ENCODE measurements around the gene CDH4. TPM values are rescaled to one million over a fixed set of nuclear protein-coding genes. Genes with fewer than 3 reads are reported as not detected.

CDH4 gene
- total and polyA plus RNA-seq, 2 of the 8 experiments (the other 6 are each of a cell fraction or from before 2014, with no cell fraction given), result 4.3 to 7.9 TPM

DNA sequence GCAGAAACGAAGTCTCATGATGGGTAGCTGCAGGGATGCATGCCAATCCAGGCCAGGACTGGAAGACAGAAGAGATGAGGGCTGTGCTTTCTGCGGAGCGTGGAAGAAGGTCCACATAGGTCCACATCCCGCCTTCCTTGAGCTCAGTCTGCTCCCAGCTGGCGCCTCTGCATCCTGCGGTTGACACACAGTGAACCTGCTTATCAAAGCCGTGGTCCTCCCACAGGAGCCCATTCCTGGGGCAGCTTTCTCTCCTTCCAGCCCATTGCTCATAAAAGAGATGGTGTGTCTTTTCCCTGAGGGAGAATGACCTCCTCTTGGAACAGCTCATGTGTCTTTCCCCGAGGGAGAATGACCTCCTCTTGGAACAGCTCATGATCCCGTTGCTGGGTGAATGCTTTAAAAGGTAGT is 225.4 kb downstream of the CDH4 start:
- FAIRE-seq (no peak), DNase-seq (ENCODE audit: low read depth in 1 of 2, low spot score in 2 of 2) (no peak)
- Histone ChIP-seq H3K23me2 (ENCODE audit: low read depth, low read length) (no peaks in the 10 kb centered on the region), H3K23ac (ENCODE audit: insufficient read length) (no peak overlapping the region), H2BK12ac (ENCODE audit: low read depth, low read length) (peak overlapping the region; percentile 62; the same call in 1 of the 2 replicates), H3K4ac (replicated peaks; ENCODE audit: insufficient read length, low read depth, low read length) (no peak overlapping the region), H2BK5ac (ENCODE audit: low read depth, low read length) (0 out of 2 replicates have a peak overlapping the region, but pooled peaks have one; percentile 8), H4K8ac (ENCODE audit: extremely low read depth, insufficient read depth, low read length) (no peak overlapping the region), H4K20me1 (replicated peaks in 1 of 2; ENCODE audit: control insufficient read depth in 1 of 2, insufficient read depth in 2 of 2, low read length in 2 of 2) (no peaks in the 10 kb centered on the region), H3K9me3 (ENCODE audit: insufficient read depth in 2 of 2, low read depth in 1 of 2, low read length in 1 of 2) (no peaks in the 10 kb centered on the region), H4K91ac (replicated peaks; ENCODE audit: insufficient read length, low read length) (peak overlapping the region; percentile 87), H3K79me2 (ENCODE audit: control insufficient read depth in 1 of 2, insufficient read depth in 2 of 2, low read length in 2 of 2) (no peaks in the 10 kb centered on the region), H3K79me1 (ENCODE audit: low read depth, low read length) (no peaks in the 10 kb centered on the region), H3K4me1 (replicated peaks in 1 of 4; ENCODE audit: control insufficient read depth in 3 of 4, insufficient read depth in 4 of 4, low read length in 3 of 4) (peaks cover 0 to 5% (median 1%) of the 10 kb centered on the region in 4 experiments; a peak in 3 of 7 replicates), H3K27ac (ENCODE audit: low read depth, low read length) (no peak overlapping the region), H3K14ac (ENCODE audit: insufficient read length) (no peak overlapping the region), H2AK5ac (ENCODE audit: low read depth, low read length) (0 out of 2 replicates have a peak overlapping the region, but pooled peaks have one; percentile 6), H3K4me3 (ENCODE audit: extremely low read depth in 1 of 4, insufficient read depth in 2 of 4, low read depth in 3 of 4, low read length in 4 of 4) (no peak overlapping the region), H3K56ac (replicated peaks; ENCODE audit: insufficient read length, low read depth, low read length) (no peak overlapping the region), H3K9ac (replicated peaks in 1 of 4; ENCODE audit: extremely low read depth in 1 of 4, low read depth in 3 of 4, low read length in 3 of 4) (no peak overlapping the region), H2BK15ac (ENCODE audit: low read length) (0 out of 2 replicates have a peak overlapping the region, but pooled peaks have one; percentile 40), H3K4me2 (ENCODE audit: insufficient read depth in 1 of 2, low read depth in 2 of 2, low read length in 2 of 2) (no peak overlapping the region), H2AFZ (ENCODE audit: low read length) (no peak overlapping the region), H3K27me3 (replicated peaks in 1 of 4; ENCODE audit: control insufficient read depth in 3 of 4, extremely low read depth in 1 of 4, insufficient read depth in 3 of 4, low read length in 3 of 4) (no peaks in the 10 kb centered on the region; a peak in 1 of 7 replicates), H3K36me3 (ENCODE audit: control insufficient read depth in 2 of 4, insufficient read depth in 4 of 4, low read length in 3 of 4) (no peaks in the 10 kb centered on the region), H2BK20ac (ENCODE audit: low read length) (no peak overlapping the region), H2BK120ac (replicated peaks; ENCODE audit: low read depth, low read length) (no peak overlapping the region), H3K18ac (ENCODE audit: extremely low read depth, low read length) (no peak overlapping the region), H4K5ac (ENCODE audit: insufficient read length, low read depth, low read length) (no peak overlapping the region)
- POLR2A ChIA-PET (ENCODE audit: partially characterized antibody), result interaction anchor here (1.3 kb wide), 1 partner anchor 52 kb away, joined by 3 read pairs; no protein-coding TSS in a partner anchor
- no peak for TF ChIP-seq HDAC2 (IDR thresholded peaks at IDR 0.05; ENCODE audit: borderline replicate concordance in 1 of 2, low read depth in 2 of 2, low read length in 2 of 2)
- no peak for TF ChIP-seq KDM5A (IDR thresholded peaks at IDR 0.05; ENCODE audit: low read length)
- no peak for TF ChIP-seq EGR1 (IDR thresholded peaks at IDR 0.05; ENCODE audit: borderline replicate concordance, low read depth, low read length)
- no peak for TF ChIP-seq RBBP5 (IDR thresholded peaks at IDR 0.05; ENCODE audit: borderline replicate concordance, low read depth, low read length)
- no peak for TF ChIP-seq CTBP2 (IDR thresholded peaks at IDR 0.05; ENCODE audit: borderline replicate concordance, insufficient read depth, insufficient read length, low read length)
- no peak for TF ChIP-seq RFX5 (IDR thresholded peaks at IDR 0.05; ENCODE audit: borderline replicate concordance, low read depth, low read length)
- TF ChIP-seq CREB1 (IDR thresholded peaks at IDR 0.05), result no peak
- peak; percentile 92 for TF ChIP-seq JUND (IDR thresholded peaks at IDR 0.05; ENCODE audit: low read length)
- peak in 1 of 2 experiments; percentile 99; a peak in 1 of 3 replicates for TF ChIP-seq EP300 (IDR thresholded peaks at IDR 0.05; ENCODE audit: borderline replicate concordance in 1 of 2, low read depth in 2 of 2, low read length in 2 of 2)
- WGBS, 2 experiments (ENCODE audit: extremely low coverage in 1 of 2, insufficient coverage in 1 of 2, insufficient read length in 1 of 2, insufficient replicate concordance in 2 of 2, low coverage in 1 of 2, low lambda C conversion rate in 2 of 2, missing lambda C conversion rate in 1 of 2), result 88% methylated on average over 9 of the region's 9 CpGs; no CpG with 5 or more reads in 1 of the 2 experiments
- CTCF ChIA-PET (ENCODE audit: partially characterized antibody), result interaction anchor here (0.8 to 1.6 kb wide), 10 partner anchors 9 to 248 kb away, joined by 3 to 9 read pairs (median 4); no protein-coding TSS in a partner anchor

Measured in H1 (cell line).